PC-9 (cell line): Measurements from ENCODE around the gene TEX30. TPM values are rescaled to one million over a fixed set of nuclear protein-coding genes. Genes with fewer than 3 reads are reported as not detected.

Experiments used
- BruUV-seq: library from RNA; stranded (reverse); fragments of 400-500 nt; replicated peaks from 2 replicates; lab custom pipeline; 2021; lab: Mats Ljungman, UMichigan
- CTCF ChIA-PET: fragments of 300-600 bp; sonication (Branson Sonifier 250); formaldehyde crosslinking; loops from one replicate; lab custom pipeline; 2022; ENCODE audit warnings: antibody characterized with exemption; lab: Charles Lee
- POLR2A ChIA-PET: fragments of 300-600 bp; sonication (Branson Sonifier 250); formaldehyde crosslinking; loops from one replicate; lab custom pipeline; 2022; ENCODE audit warnings: antibody characterized with exemption; ENCODE audit not compliant: unreplicated experiment; lab: Charles Lee
- DNase-seq, 2 experiments: peaks; one replicate each; pipeline versions ENCODE4 v3.0.0 to v3.0.0-alpha.2; 2015 to 2022; ENCODE audit warnings: mixed read lengths in 1 of 2
- H2AFZ ChIP-seq: fragments of 200-600 bp; sonication (generic); 2 replicates; pipeline ENCODE4 v1.8.1; 2017; ENCODE audit warnings: antibody characterized with exemption
- H3F3A ChIP-seq: fragments of 200-600 bp; sonication (generic); 2 replicates; pipeline ENCODE4 v1.8.1; 2017; ENCODE audit warnings: antibody characterized with exemption, mild to moderate bottlenecking, low read depth; ENCODE audit not compliant: insufficient read depth
- H3K27ac ChIP-seq: fragments of 200-600 bp; sonication (generic); 2 replicates; pipeline ENCODE4 v1.6.1; 2016; ENCODE audit warnings: mixed run types
- H3K27me3 ChIP-seq: fragments of 200-600 bp; sonication (generic); 2 replicates; pipeline ENCODE4 v1.6.1; 2016; ENCODE audit warnings: low read depth, mixed run types; ENCODE audit not compliant: insufficient read depth
- H3K36me3 ChIP-seq: fragments of 200-600 bp; sonication (generic); 2 replicates; pipeline ENCODE4 v1.6.1; 2016; ENCODE audit warnings: low read depth, mixed run types
- H3K4me1 ChIP-seq: fragments of 200-600 bp; sonication (generic); replicated peaks from 2 replicates; pipeline ENCODE4 v1.6.1; 2016; ENCODE audit warnings: mixed run types; ENCODE audit not compliant: insufficient read depth
- H3K4me2 ChIP-seq: fragments of 200-600 bp; sonication (generic); 2 replicates; pipeline ENCODE4 v1.6.1; 2017; ENCODE audit warnings: mixed run types
- H3K4me3 ChIP-seq: fragments of 200-600 bp; sonication (generic); 2 replicates; pipeline ENCODE4 v1.6.1; 2016; ENCODE audit warnings: mixed run types
- H3K79me2 ChIP-seq: fragments of 200-600 bp; sonication (generic); 2 replicates; pipeline ENCODE4 v1.6.1; 2017; ENCODE audit warnings: low read depth, mixed run types
- H3K9me2 ChIP-seq: fragments of 200-600 bp; sonication (generic); 2 replicates; pipeline ENCODE4 v1.8.1; 2017; ENCODE audit warnings: mild to moderate bottlenecking; ENCODE audit not compliant: insufficient read depth
- H3K9me3 ChIP-seq: fragments of 200-600 bp; sonication (generic); 2 replicates; pipeline ENCODE4 v1.8.1; 2016; ENCODE audit warnings: low read depth; ENCODE audit not compliant: insufficient read depth
- H4K20me1 ChIP-seq: fragments of 200-600 bp; sonication (generic); 2 replicates; pipeline ENCODE4 v1.8.1; 2017; ENCODE audit not compliant: insufficient read depth
- CTCF ChIP-seq: fragments of 200-600 bp; sonication (generic); conservative IDR thresholded peaks from 2 replicates; pipeline ENCODE4 v1.6.1; 2017; ENCODE audit warnings: mixed run types, antibody characterized with exemption, mild to moderate bottlenecking, moderate library complexity
- EZH2 ChIP-seq: fragments of 200-600 bp; sonication (generic); IDR thresholded peaks from 2 replicates; pipeline ENCODE4 v1.8.0; 2017; ENCODE audit warnings: antibody characterized with exemption, low read depth
- intact Hi-C: fragments of 100-400 bp; cut with micrococcal nuclease; formaldehyde crosslinking; loops from one replicate; pipeline ENCODE4 v1.10.0; 2022; ENCODE audit not compliant: unreplicated experiment
- total RNA-seq: library from RNA; stranded (reverse); gene quantifications from 2 replicates; pipeline ENCODE4 v1.2.3, GENCODE V29; 2021

Gene TEX30
- total RNA-seq, 1 experiment from 2014 or later: 13.1 TPM

- no peaks in the 10 kb centered on the region for H3K27me3 ChIP-seq
- H3F3A ChIP-seq: no peaks in the 10 kb centered on the region
- intact Hi-C loops: no loop called here
- no peak overlapping the region for H3K4me2 ChIP-seq
- TF ChIP-seq CTCF: no peak
- no peak for TF ChIP-seq EZH2
- no TSS peak for BruUV-seq
- H3K4me3 ChIP-seq: no peak overlapping the region
- CTCF ChIA-PET: no interaction called here
- H3K36me3 ChIP-seq: no peaks in the 10 kb centered on the region
- no peaks in the 10 kb centered on the region for H3K9me3 ChIP-seq
- no peak for DNase-seq
- H3K27ac ChIP-seq: no peak overlapping the region
- H2AFZ ChIP-seq: no peak overlapping the region
- peaks cover 5% of the 10 kb centered on the region for H3K79me2 ChIP-seq
- H4K20me1 ChIP-seq: no peaks in the 10 kb centered on the region
- 0 out of 2 replicates have a peak, but pooled peaks cover 6% of the 10 kb centered on the region for H3K4me1 ChIP-seq
- POLR2A ChIA-PET: no interaction called here
- H3K9me2 ChIP-seq: no peaks in the 10 kb centered on the region
These were observed 32.1 kb upstream of the TEX30 start for GRCh38 chr13:102805680-102806079.

- no TSS peak for BruUV-seq
- Histone ChIP-seq H3K27ac (no peak overlapping the region), H3K4me2 (peak overlapping the region; percentile 93), H3K79me2 (peaks cover 7% of the 10 kb centered on the region), H2AFZ (peak overlapping the region; percentile 100), H4K20me1 (no peaks in the 10 kb centered on the region), H3K36me3 (no peaks in the 10 kb centered on the region), H3K4me3 (peak overlapping the region; percentile 87), H3K4me1 (peaks cover 15% of the 10 kb centered on the region; the same call in 1 of the 2 replicates), H3F3A (no peaks in the 10 kb centered on the region), H3K27me3 (no peaks in the 10 kb centered on the region), H3K9me2 (no peaks in the 10 kb centered on the region), H3K9me3 (no peaks in the 10 kb centered on the region)
- peak; percentile 59 to 81 for DNase-seq
- ChIA-PET CTCF (interaction anchor here (0.8 kb wide), 1 partner anchor 8 kb away, joined by 3 read pairs; no protein-coding TSS in a partner anchor), POLR2A (interaction anchor here (0.6 kb wide), 2 partner anchors 26 to 169 kb away, joined by 3 to 13 read pairs; no protein-coding TSS in a partner anchor)
- TF ChIP-seq CTCF (peak; percentile 82), EZH2 (no peak)
- intact Hi-C loops: loop anchor here (1.0 to 5.0 kb wide), 3 partner anchors 28 to 73 kb away; partner anchors contain the start of gene TEX30
These were observed 26.8 kb upstream of the TEX30 start for GRCh38 chr13:102800145-102801041.

GRCh38 chr13:102799426-102800144, 26.0 kb upstream of the TEX30 start:
- Histone ChIP-seq H3K36me3 (no peaks in the 10 kb centered on the region), H3K79me2 (peaks cover 7% of the 10 kb centered on the region), H3F3A (no peaks in the 10 kb centered on the region), H3K4me1 (peaks cover 15% of the 10 kb centered on the region; the same call in 1 of the 2 replicates), H3K27ac (no peak overlapping the region), H4K20me1 (no peaks in the 10 kb centered on the region), H3K9me3 (no peaks in the 10 kb centered on the region), H2AFZ (peak overlapping the region; percentile 100), H3K4me3 (peak overlapping the region; percentile 87), H3K4me2 (peak overlapping the region; percentile 93), H3K9me2 (no peaks in the 10 kb centered on the region), H3K27me3 (no peaks in the 10 kb centered on the region)
- ChIA-PET POLR2A (interaction anchor here (0.6 kb wide), 1 partner anchor 169 kb away, joined by 3 read pairs; no protein-coding TSS in a partner anchor), CTCF (no interaction called here)
- no TSS peak for BruUV-seq
- TF ChIP-seq EZH2 (no peak), CTCF (no peak)
- DNase-seq: no peak
- intact Hi-C loops: loop anchor here (1.0 to 5.0 kb wide), 4 partner anchors 27 to 203 kb away; partner anchors contain the start of genes TEX30 and TPP2
